Measurements from ENCODE around the gene VIPR2. TPM values are rescaled to one million over a fixed set of nuclear protein-coding genes. Genes with fewer than 3 reads are reported as not detected.
"Not testable (repeated sequence)": the region's sequence is repeated elsewhere in the genome, so short reads cannot be mapped to it uniquely, and the experiment has no call there.

The VIPR2 gene
- total RNA-seq, 1 donor from 2014 or later = not detected

GRCh38 chr7:159188011-159188410 is 43.3 kb upstream of the VIPR2 start:
- Mint-ChIP-seq H3K4me1 (no peaks in the 10 kb centered on the region), H3K36me3 (ENCODE audit: low read depth) (no peaks in the 10 kb centered on the region), H3K4me3 (no peak overlapping the region), H3K27ac (no peak overlapping the region), H3K27me3 (peaks cover 12% of the 10 kb centered on the region), H3K9me3 (peaks cover 9% of the 10 kb centered on the region)
- no peak for TF ChIP-seq CTCF (IDR thresholded peaks at IDR 0.05)
- POLR2A ChIA-PET = no interaction called here
- intact Hi-C loops (cut with micrococcal nuclease) = no loop called here
- DNase-seq (no peak), ATAC-seq (ENCODE audit: low read depth) (no peak)
- CTCF ChIA-PET = no interaction called here

- intact Hi-C loops (cut with micrococcal nuclease) = no loop called here
- no peaks in the 10 kb centered on the region for H3K36me3 Mint-ChIP-seq (ENCODE audit: low read depth)
- CTCF ChIA-PET = no interaction called here
- peaks cover 2% of the 10 kb centered on the region for H3K27me3 Mint-ChIP-seq
- no peak for DNase-seq
- no peak for TF ChIP-seq CTCF (IDR thresholded peaks at IDR 0.05)
- no peak overlapping the region for H3K4me3 Mint-ChIP-seq
- no peak overlapping the region for H3K27ac Mint-ChIP-seq
- peaks cover 11% of the 10 kb centered on the region for H3K9me3 Mint-ChIP-seq
- POLR2A ChIA-PET = no interaction called here
- no peak for ATAC-seq (ENCODE audit: low read depth)
- peaks cover 2% of the 10 kb centered on the region for H3K4me1 Mint-ChIP-seq
These were observed 34.6 kb upstream of the VIPR2 start for GRCh38 chr7:159179241-159179640.

GRCh38 chr7:159177284-159177953 is 32.8 kb upstream of the VIPR2 start:
- no peak for ATAC-seq (ENCODE audit: low read depth)
- H3K4me3 Mint-ChIP-seq = no peak overlapping the region
- peaks cover 2% of the 10 kb centered on the region for H3K4me1 Mint-ChIP-seq
- H3K9me3 Mint-ChIP-seq = peaks cover 13% of the 10 kb centered on the region
- intact Hi-C loops (cut with micrococcal nuclease) = no loop called here
- no peak for DNase-seq
- H3K36me3 Mint-ChIP-seq (ENCODE audit: low read depth) = no peaks in the 10 kb centered on the region
- TF ChIP-seq CTCF (IDR thresholded peaks at IDR 0.05) = no peak
- H3K27ac Mint-ChIP-seq = no peak overlapping the region
- ChIA-PET POLR2A (no interaction called here), CTCF (no interaction called here)
- H3K27me3 Mint-ChIP-seq = no peaks in the 10 kb centered on the region

- ChIA-PET POLR2A (no interaction called here), CTCF (no interaction called here)
- intact Hi-C loops (cut with micrococcal nuclease) = no loop called here
- no peak overlapping the region for H3K27ac Mint-ChIP-seq
- H3K4me1 Mint-ChIP-seq = peaks cover 2% of the 10 kb centered on the region
- no peak overlapping the region for H3K4me3 Mint-ChIP-seq
- H3K36me3 Mint-ChIP-seq (ENCODE audit: low read depth) = no peaks in the 10 kb centered on the region
- TF ChIP-seq CTCF (IDR thresholded peaks at IDR 0.05) = no peak
- H3K27me3 Mint-ChIP-seq = no peaks in the 10 kb centered on the region
- ATAC-seq (ENCODE audit: low read depth) (no peak), DNase-seq (no peak)
- peaks cover 10% of the 10 kb centered on the region for H3K9me3 Mint-ChIP-seq
These were observed 31.1 kb upstream of the VIPR2 start for GRCh38 chr7:159175792-159176191.

- CTCF ChIA-PET; H3K4me1 Mint-ChIP-seq; H3K27ac Mint-ChIP-seq; H3K9me3 Mint-ChIP-seq; H3K4me3 Mint-ChIP-seq; ATAC-seq (ENCODE audit: low read depth); POLR2A ChIA-PET; intact Hi-C loops (cut with micrococcal nuclease); H3K36me3 Mint-ChIP-seq (ENCODE audit: low read depth); H3K27me3 Mint-ChIP-seq; DNase-seq: not testable (repeated sequence)
These were observed 30.4 kb upstream of the VIPR2 start for GRCh38 chr7:159175100-159175499.

GRCh38 chr7:159172400-159172799 is 27.7 kb upstream of the VIPR2 start:
- Mint-ChIP-seq H3K4me3 (no peak overlapping the region), H3K27me3 (no peaks in the 10 kb centered on the region), H3K4me1 (peaks cover 2% of the 10 kb centered on the region), H3K36me3 (ENCODE audit: low read depth) (no peaks in the 10 kb centered on the region), H3K9me3 (peaks cover 10% of the 10 kb centered on the region), H3K27ac (no peak overlapping the region)
- intact Hi-C loops (cut with micrococcal nuclease) = no loop called here
- CTCF ChIA-PET = no interaction called here
- POLR2A ChIA-PET = no interaction called here
- no peak for TF ChIP-seq CTCF (IDR thresholded peaks at IDR 0.05)
- no peak for ATAC-seq (ENCODE audit: low read depth)
- DNase-seq = no peak
